Mesothelial cell of epicardium (in vitro differentiated cells): ENCODE results near the gene MCCD1. TPM values are rescaled to one million over a fixed set of nuclear protein-coding genes. Genes with fewer than 3 reads are reported as not detected.

Source experiments
- DNase-seq, 2 experiments: peaks; one replicate each; pipeline ENCODE4 v3.0.0; 2021; ENCODE audit warnings: low spot score in 2 of 2; ENCODE audit not compliant: unreplicated experiment in 2 of 2
- H3K27ac Mint-ChIP-seq: 2 replicates; pipeline ENCODE4 v1.8.0; 2021; ENCODE audit warnings: mixed read lengths
- H3K27me3 Mint-ChIP-seq: 2 replicates; pipeline ENCODE4 v1.8.0; 2021; ENCODE audit warnings: low read depth, mixed read lengths
- H3K36me3 Mint-ChIP-seq: 2 replicates; pipeline ENCODE4 v1.8.0; 2021; ENCODE audit warnings: mixed read lengths
- H3K4me1 Mint-ChIP-seq: 2 replicates; pipeline ENCODE4 v1.8.0; 2021; ENCODE audit warnings: mixed read lengths
- H3K4me3 Mint-ChIP-seq: 2 replicates; pipeline ENCODE4 v1.8.0; 2021; ENCODE audit warnings: mild to moderate bottlenecking, moderate library complexity, mixed read lengths
- H3K9me3 Mint-ChIP-seq: 2 replicates; pipeline ENCODE4 v1.8.0; 2021; ENCODE audit warnings: mixed read lengths
- total RNA-seq: library from RNA; stranded (reverse); gene quantifications from 3 replicates; pipeline ENCODE4 v1.2.1, GENCODE V29; 2021
- TF ChIP-seq, protein P1 (sequence below): fragments of 200-600 bp; sonication (generic); IDR thresholded peaks from one replicate; pipeline ENCODE4 v1.5.0; 2021; ENCODE audit warnings: antibody characterized with exemption; ENCODE audit not compliant: unreplicated experiment

MCCD1 gene
- total RNA-seq, 1 donor from 2014 or later: not detected

GRCh38 chr6:31528307-31528777 is 420 bp upstream of the MCCD1 start:
- DNase-seq: no peak
- H3K36me3 Mint-ChIP-seq: peaks cover 23% of the 10 kb centered on the region
- no peaks in the 10 kb centered on the region for H3K9me3 Mint-ChIP-seq
- H3K27me3 Mint-ChIP-seq: no peaks in the 10 kb centered on the region
- H3K4me1 Mint-ChIP-seq: no peaks in the 10 kb centered on the region
- TF ChIP-seq, protein P1, sequence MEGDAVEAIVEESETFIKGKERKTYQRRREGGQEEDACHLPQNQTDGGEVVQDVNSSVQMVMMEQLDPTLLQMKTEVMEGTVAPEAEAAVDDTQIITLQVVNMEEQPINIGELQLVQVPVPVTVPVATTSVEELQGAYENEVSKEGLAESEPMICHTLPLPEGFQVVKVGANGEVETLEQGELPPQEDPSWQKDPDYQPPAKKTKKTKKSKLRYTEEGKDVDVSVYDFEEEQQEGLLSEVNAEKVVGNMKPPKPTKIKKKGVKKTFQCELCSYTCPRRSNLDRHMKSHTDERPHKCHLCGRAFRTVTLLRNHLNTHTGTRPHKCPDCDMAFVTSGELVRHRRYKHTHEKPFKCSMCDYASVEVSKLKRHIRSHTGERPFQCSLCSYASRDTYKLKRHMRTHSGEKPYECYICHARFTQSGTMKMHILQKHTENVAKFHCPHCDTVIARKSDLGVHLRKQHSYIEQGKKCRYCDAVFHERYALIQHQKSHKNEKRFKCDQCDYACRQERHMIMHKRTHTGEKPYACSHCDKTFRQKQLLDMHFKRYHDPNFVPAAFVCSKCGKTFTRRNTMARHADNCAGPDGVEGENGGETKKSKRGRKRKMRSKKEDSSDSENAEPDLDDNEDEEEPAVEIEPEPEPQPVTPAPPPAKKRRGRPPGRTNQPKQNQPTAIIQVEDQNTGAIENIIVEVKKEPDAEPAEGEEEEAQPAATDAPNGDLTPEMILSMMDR: no peak
- no peak overlapping the region for H3K4me3 Mint-ChIP-seq
- peak overlapping the region; percentile 61 for H3K27ac Mint-ChIP-seq

GRCh38 chr6:31529329-31530150 is 778 bp downstream of the MCCD1 start:
- Mint-ChIP-seq H3K27ac (no peak overlapping the region), H3K4me3 (no peak overlapping the region), H3K36me3 (peaks cover 29% of the 10 kb centered on the region), H3K4me1 (no peaks in the 10 kb centered on the region), H3K9me3 (no peaks in the 10 kb centered on the region), H3K27me3 (no peaks in the 10 kb centered on the region)
- DNase-seq: no peak
- TF ChIP-seq, protein P1: no peak

DNA sequence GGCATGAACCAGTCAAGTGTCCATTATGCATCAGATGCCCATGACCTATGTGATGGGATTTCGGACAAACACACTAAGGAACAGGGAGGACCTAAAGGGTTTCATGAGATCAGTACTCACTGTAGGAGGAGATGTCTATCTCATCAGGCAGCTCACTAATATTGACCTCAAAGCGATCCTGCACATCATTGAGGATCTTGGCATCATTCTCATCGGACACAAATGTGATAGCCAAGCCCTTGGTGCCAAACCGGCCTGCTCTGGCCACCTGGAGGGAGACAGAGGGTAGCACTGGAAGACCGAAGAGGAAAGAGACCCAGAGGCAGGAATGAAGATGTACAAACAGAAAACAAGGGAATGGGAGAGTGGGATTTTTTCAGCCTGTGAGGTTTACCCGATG is 1.9 kb downstream of the MCCD1 start:
- no peak overlapping the region for H3K4me3 Mint-ChIP-seq
- H3K27ac Mint-ChIP-seq: no peak overlapping the region
- DNase-seq: no peak
- peaks cover 37% of the 10 kb centered on the region for H3K36me3 Mint-ChIP-seq
- TF ChIP-seq, protein P1: no peak
- no peaks in the 10 kb centered on the region for H3K27me3 Mint-ChIP-seq
- no peaks in the 10 kb centered on the region for H3K9me3 Mint-ChIP-seq
- no peaks in the 10 kb centered on the region for H3K4me1 Mint-ChIP-seq

- Mint-ChIP-seq H3K27me3 (no peaks in the 10 kb centered on the region), H3K4me1 (no peaks in the 10 kb centered on the region), H3K4me3 (no peak overlapping the region), H3K36me3 (peaks cover 43% of the 10 kb centered on the region), H3K27ac (no peak overlapping the region), H3K9me3 (no peaks in the 10 kb centered on the region)
- TF ChIP-seq, protein P1: no peak
- no peak for DNase-seq
These were observed 2.4 kb downstream of the MCCD1 start for GRCh38 chr6:31531162-31531561.

GRCh38 chr6:31531771-31532643 is 3.2 kb downstream of the MCCD1 start:
- Mint-ChIP-seq H3K36me3 (peaks cover 48% of the 10 kb centered on the region), H3K4me3 (no peak overlapping the region), H3K9me3 (no peaks in the 10 kb centered on the region), H3K27me3 (no peaks in the 10 kb centered on the region), H3K4me1 (peaks cover 2% of the 10 kb centered on the region), H3K27ac (no peak overlapping the region)
- TF ChIP-seq, protein P1: no peak
- no peak for DNase-seq
